HEK293T (cell line): ENCODE measurements around the gene SH3RF3.

Source experiments
- CTCF ChIA-PET: fragments of 350-600 bp; formaldehyde crosslinking; extraction: SDS; loops from one replicate; lab custom pipeline; 2021; ENCODE audit warnings: antibody characterized with exemption, inconsistent platforms; lab: Yijun Ruan, JAX
- POLR2A ChIA-PET: fragments of 350-600 bp; formaldehyde crosslinking; extraction: SDS; loops from one replicate; lab custom pipeline; 2020; ENCODE audit warnings: antibody characterized with exemption, inconsistent platforms; lab: Yijun Ruan, JAX
- DNase-seq: peaks from one replicate; pipeline ENCODE4 v3.0.0; 2012; ENCODE audit warnings: mixed read lengths; ENCODE audit errors: extremely low spot score
- ARNT ChIP-seq: fragments of 450-650 bp; IDR thresholded peaks from 2 replicates; pipeline ENCODE4 v1.6.1; 2017; ENCODE audit warnings: mild to moderate bottlenecking
- BHLHE40 ChIP-seq: fragments of 450-650 bp; IDR thresholded peaks from 2 replicates; pipeline ENCODE4 v1.6.1; 2016; ENCODE audit warnings: mild to moderate bottlenecking, moderate library complexity, borderline replicate concordance
- CTBP1 ChIP-seq: fragments of 450-650 bp; IDR thresholded peaks from 2 replicates; pipeline ENCODE4 v1.6.1; 2016; ENCODE audit warnings: borderline replicate concordance
- ELF4 ChIP-seq: fragments of 450-650 bp; IDR thresholded peaks from 2 replicates; pipeline ENCODE4 v1.6.1; 2017; ENCODE audit warnings: antibody characterized with exemption
- FOXA1 ChIP-seq: fragments of 450-650 bp; IDR thresholded peaks from 2 replicates; pipeline ENCODE4 v1.6.1; 2016; ENCODE audit warnings: mild to moderate bottlenecking
- FOXK2 ChIP-seq: fragments of 450-650 bp; IDR thresholded peaks from 2 replicates; pipeline ENCODE4 v1.6.1; 2016; ENCODE audit warnings: mild to moderate bottlenecking
- FOXM1 ChIP-seq: fragments of 450-650 bp; IDR thresholded peaks from 2 replicates; pipeline ENCODE4 v1.6.1; 2017; ENCODE audit warnings: mild to moderate bottlenecking, borderline replicate concordance
- HDGF ChIP-seq: fragments of 450-650 bp; IDR thresholded peaks from 2 replicates; pipeline ENCODE4 v1.6.1; 2017; ENCODE audit warnings: antibody characterized with exemption, borderline replicate concordance
- L3MBTL2 ChIP-seq: fragments of 450-650 bp; conservative IDR thresholded peaks from 2 replicates; pipeline ENCODE4 v1.6.1; 2016; ENCODE audit warnings: mild to moderate bottlenecking
- LEF1 ChIP-seq: fragments of 450-650 bp; IDR thresholded peaks from 2 replicates; pipeline ENCODE4 v1.6.1; 2017; ENCODE audit warnings: mild to moderate bottlenecking, borderline replicate concordance
- NFRKB ChIP-seq: fragments of 450-650 bp; IDR thresholded peaks from 2 replicates; pipeline ENCODE4 v1.6.1; 2016; ENCODE audit warnings: mild to moderate bottlenecking, moderate library complexity
- SP1 ChIP-seq: fragments of 450-650 bp; IDR thresholded peaks from 2 replicates; pipeline ENCODE4 v1.6.1; 2017
- SUZ12 ChIP-seq: fragments of 450-650 bp; IDR thresholded peaks from 2 replicates; pipeline ENCODE4 v1.6.1; 2016; ENCODE audit warnings: mild to moderate bottlenecking
- TARDBP ChIP-seq: fragments of 450-650 bp; IDR thresholded peaks from 2 replicates; pipeline ENCODE4 v1.6.1; 2016
- ZNF384 ChIP-seq: fragments of 450-650 bp; IDR thresholded peaks from 2 replicates; pipeline ENCODE4 v1.6.1; 2016
- TF ChIP-seq, protein P1 (sequence below): fragments of 450-650 bp; IDR thresholded peaks from 2 replicates; pipeline ENCODE4 v1.6.1; 2016

Gene SH3RF3

DNA sequence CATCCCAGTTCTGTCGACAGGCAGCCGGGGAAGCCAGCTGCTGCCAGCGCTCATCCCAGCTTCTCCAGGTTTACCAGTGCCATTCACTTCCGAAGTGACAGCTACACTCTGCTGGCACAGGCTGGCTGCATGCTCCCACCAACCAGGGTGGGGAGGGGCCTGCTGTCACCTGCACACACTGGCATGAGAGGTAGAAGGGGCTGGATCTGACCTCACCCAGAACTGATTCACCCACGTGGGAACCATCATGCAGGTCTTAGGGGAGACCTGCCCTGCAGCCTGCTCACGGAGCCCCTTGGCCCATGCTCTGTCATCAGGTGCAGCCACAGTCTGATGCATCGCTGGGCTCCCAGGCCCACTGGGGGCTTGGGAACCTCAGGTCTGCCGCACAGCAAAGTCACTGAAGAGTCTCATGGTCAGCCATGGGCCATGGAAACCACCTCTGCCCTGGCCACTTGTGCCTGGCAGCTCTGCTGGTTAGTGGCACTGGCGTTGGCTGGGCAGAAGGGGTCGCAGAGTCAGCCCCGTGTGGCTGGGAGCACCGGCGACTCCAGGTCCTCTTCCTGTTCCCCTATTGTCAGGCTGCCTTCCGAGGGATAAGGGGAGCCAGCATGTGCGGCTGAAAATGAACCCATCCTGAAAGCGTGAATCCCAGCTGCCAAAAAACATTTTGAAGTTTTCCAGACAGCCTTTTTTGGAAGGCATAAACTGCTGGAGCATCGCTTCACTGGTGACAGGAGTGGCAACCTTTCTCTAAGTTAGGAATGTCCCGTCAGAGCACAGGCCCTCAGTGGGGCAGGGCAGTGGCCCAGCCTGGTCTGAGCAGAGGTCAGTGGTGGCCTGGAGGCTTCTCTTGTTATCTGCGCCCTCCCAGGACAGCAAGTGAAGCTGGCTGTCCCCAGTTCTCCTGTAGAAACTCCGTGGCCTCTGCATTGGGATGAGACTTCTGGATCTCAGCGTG is 327.0 kb downstream of the SH3RF3 start:
- POLR2A ChIA-PET, result no interaction called here
- TF ChIP-seq LEF1 (no peak), L3MBTL2 (no peak), FOXM1 (no peak), HDGF (no peak), FOXK2 (no peak), BHLHE40 (no peak), TARDBP (no peak), ZNF384 (no peak), ELF4 (no peak), SUZ12 (no peak), NFRKB (no peak), SP1 (no peak), CTBP1 (no peak)
- TF ChIP-seq, protein P1, sequence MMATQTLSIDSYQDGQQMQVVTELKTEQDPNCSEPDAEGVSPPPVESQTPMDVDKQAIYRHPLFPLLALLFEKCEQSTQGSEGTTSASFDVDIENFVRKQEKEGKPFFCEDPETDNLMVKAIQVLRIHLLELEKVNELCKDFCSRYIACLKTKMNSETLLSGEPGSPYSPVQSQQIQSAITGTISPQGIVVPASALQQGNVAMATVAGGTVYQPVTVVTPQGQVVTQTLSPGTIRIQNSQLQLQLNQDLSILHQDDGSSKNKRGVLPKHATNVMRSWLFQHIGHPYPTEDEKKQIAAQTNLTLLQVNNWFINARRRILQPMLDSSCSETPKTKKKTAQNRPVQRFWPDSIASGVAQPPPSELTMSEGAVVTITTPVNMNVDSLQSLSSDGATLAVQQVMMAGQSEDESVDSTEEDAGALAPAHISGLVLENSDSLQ, result no peak
- DNase-seq, result no peak
- CTCF ChIA-PET, result interaction anchor here (1.1 kb wide), 1 partner anchor 10 kb away, joined by 4 read pairs; no protein-coding TSS in a partner anchor

DNA sequence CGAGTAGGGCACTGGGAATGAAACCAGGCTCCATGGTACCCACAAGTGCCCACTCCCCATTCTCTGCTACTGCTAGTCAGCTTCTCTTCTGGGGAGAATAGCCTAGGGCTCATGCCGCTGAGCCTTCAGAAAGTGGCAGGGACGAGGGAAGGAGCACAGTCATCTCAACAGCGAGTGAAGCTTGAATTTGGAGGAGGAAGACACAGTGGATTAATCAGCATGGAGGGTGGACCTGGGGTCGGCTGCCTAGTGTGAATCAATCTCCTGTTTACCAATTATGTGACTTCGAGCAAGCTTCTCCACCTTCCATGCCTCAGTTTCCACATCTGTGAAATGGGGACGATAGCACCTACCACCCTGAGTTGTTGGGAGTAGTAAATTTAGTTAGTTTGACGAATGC is 327.8 kb downstream of the SH3RF3 start:
- DNase-seq, result no peak
- ChIA-PET CTCF (no interaction called here), POLR2A (no interaction called here)
- TF ChIP-seq BHLHE40 (no peak), ZNF384 (no peak), SP1 (no peak), ELF4 (no peak), HDGF (no peak), L3MBTL2 (no peak), FOXK2 (no peak), SUZ12 (no peak), ARNT (no peak), LEF1 (no peak), FOXA1 (no peak), NFRKB (no peak), TARDBP (no peak), FOXM1 (no peak), CTBP1 (no peak)
- TF ChIP-seq, protein P1, result no peak

DNA sequence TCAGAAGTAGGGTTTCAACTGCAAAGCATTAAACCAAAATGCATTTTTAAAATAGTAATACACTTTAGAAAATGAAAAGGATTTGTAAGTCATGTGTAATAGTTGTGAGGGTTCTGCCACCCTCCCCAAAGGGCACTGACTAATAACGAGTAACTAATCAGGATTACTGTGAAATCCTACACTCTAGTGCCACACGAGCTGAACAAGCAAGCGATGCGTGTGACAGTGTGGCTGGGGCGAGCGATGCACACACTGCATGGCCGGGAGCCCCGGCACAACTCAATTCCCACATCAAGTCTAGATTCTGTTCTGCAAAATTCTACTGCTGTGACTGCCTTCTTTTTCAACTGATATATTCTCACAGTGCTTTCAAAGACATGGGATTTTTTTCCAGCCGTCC is 328.4 kb downstream of the SH3RF3 start:
- ChIA-PET CTCF (no interaction called here), POLR2A (no interaction called here)
- TF ChIP-seq FOXK2 (no peak), SP1 (no peak), SUZ12 (no peak), BHLHE40 (no peak), NFRKB (no peak), ELF4 (no peak), FOXM1 (no peak), TARDBP (no peak), CTBP1 (no peak), L3MBTL2 (no peak), ARNT (no peak), FOXA1 (no peak), ZNF384 (no peak), HDGF (no peak), LEF1 (no peak)
- TF ChIP-seq, protein P1, result no peak
- DNase-seq, result no peak

DNA sequence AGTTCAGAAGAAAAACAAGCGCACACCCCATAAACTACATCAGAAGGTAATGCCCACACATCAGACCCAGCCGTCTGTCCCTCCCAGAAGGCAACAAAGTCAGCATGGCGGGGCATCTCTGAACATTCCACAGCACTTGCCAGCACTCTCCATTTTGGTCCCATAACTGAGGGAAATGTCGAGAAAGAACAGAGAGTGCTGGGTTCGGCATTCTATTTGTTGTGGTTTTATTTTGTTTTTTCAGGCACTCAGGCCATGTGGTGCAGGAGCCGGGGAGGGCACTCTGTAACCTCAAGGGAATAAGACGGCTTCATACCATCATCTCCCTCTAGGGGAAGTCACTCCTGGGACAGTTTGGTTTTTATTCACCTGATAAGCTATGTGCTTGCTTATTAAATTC is 328.8 kb downstream of the SH3RF3 start:
- POLR2A ChIA-PET, result no interaction called here
- peak; percentile 22 for DNase-seq
- TF ChIP-seq FOXK2 (no peak), CTBP1 (no peak), BHLHE40 (no peak), FOXM1 (no peak), LEF1 (no peak), NFRKB (no peak), ELF4 (no peak), SUZ12 (no peak), SP1 (no peak), ZNF384 (no peak), TARDBP (no peak), HDGF (no peak), ARNT (no peak), L3MBTL2 (no peak), FOXA1 (no peak)
- TF ChIP-seq, protein P1, result no peak
- CTCF ChIA-PET, result no interaction called here
